ENCODE measurements around the gene ZCCHC17. TPM values are rescaled to one million over a fixed set of nuclear protein-coding genes. Genes with fewer than 3 reads are reported as not detected.

ZCCHC17 gene
- total and polyA plus RNA-seq, 4 experiments from 2014 or later = 20.2 to 44.5 (median 32.7) TPM

DNA sequence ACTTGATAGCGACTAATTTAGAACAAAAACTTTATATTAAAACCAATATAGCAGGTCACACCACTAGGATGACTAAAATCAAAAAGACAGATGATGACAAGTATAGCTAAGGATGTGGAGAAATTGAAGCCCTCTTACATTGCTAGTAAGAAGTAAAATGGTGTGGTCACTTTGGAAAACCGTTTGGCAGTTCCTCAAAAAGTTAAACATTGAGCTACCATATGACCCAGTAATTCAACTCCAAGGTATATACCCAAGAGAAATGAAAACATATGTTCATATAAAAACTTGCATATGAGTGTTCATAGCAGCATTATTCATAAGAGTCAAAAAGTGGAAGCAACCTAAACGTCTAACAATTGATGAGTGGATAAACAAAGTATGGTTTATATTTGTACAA, 103.1 kb downstream of the ZCCHC17 start:
- Mint-ChIP-seq H3K4me1 (peaks cover 0 to 6% (median 3%) of the 10 kb centered on the region in 4 donors), H3K36me3 (no peaks in the 10 kb centered on the region), H3K9me3 (peaks cover 0 to under 1% (median 0%) of the 10 kb centered on the region in 8 donors), H3K27me3 (peaks cover 8% of the 10 kb centered on the region in 2 donors), H3K4me3 (no peak overlapping the region), H3K27ac (no peak overlapping the region)
- ChIA-PET POLR2A (ENCODE audit: partially characterized antibody) (no interaction called here), CTCF (ENCODE audit: partially characterized antibody) (no interaction called here)
- Histone ChIP-seq H3K4me3 (ENCODE audit: low read length in 2 of 2) (no peak overlapping the region), H3K27me3 (ENCODE audit: insufficient read depth, low read length) (no peaks in the 10 kb centered on the region), H3K4me1 (ENCODE audit: insufficient read depth, low read length) (peaks cover 2% of the 10 kb centered on the region), H3K9me3 (ENCODE audit: control insufficient read depth in 1 of 2, low read length in 2 of 2) (no peaks in the 10 kb centered on the region), H3K36me3 (ENCODE audit: insufficient read depth, low read length) (no peaks in the 10 kb centered on the region), H3K27ac (ENCODE audit: low read depth, low read length) (no peak overlapping the region)
- intact Hi-C loops (cut with micrococcal nuclease) = no loop called here
- no peak for DNase-seq

GRCh38 chr1:31400393-31400792, 103.6 kb downstream of the ZCCHC17 start:
- no peaks in the 10 kb centered on the region for H3K9me3 ChIP-seq (ENCODE audit: control insufficient read depth in 1 of 2, low read length in 2 of 2)
- DNase-seq = no peak
- H3K4me1 ChIP-seq (ENCODE audit: insufficient read depth, low read length) = no peaks in the 10 kb centered on the region
- peaks cover 8 to 9% of the 10 kb centered on the region in 2 donors for H3K27me3 Mint-ChIP-seq
- peaks cover 0 to 2% (median 0%) of the 10 kb centered on the region in 8 donors for H3K9me3 Mint-ChIP-seq
- no peaks in the 10 kb centered on the region for H3K27me3 ChIP-seq (ENCODE audit: insufficient read depth, low read length)
- intact Hi-C loops (cut with micrococcal nuclease) = no loop called here
- H3K36me3 ChIP-seq (ENCODE audit: insufficient read depth, low read length) = no peaks in the 10 kb centered on the region
- no peak overlapping the region for H3K4me3 ChIP-seq (ENCODE audit: low read length in 2 of 2)
- no peaks in the 10 kb centered on the region for H3K36me3 Mint-ChIP-seq
- no peak overlapping the region for H3K27ac Mint-ChIP-seq
- no peak overlapping the region for H3K4me3 Mint-ChIP-seq
- POLR2A ChIA-PET (ENCODE audit: partially characterized antibody) = no interaction called here
- CTCF ChIA-PET (ENCODE audit: partially characterized antibody) = no interaction called here
- H3K4me1 Mint-ChIP-seq = peaks cover 0 to 2% (median under 1%) of the 10 kb centered on the region in 4 donors
- H3K27ac ChIP-seq (ENCODE audit: low read depth, low read length) = no peak overlapping the region

GRCh38 chr1:31401241-31401640, 104.4 kb downstream of the ZCCHC17 start:
- ChIA-PET POLR2A (ENCODE audit: partially characterized antibody) (no interaction called here), CTCF (ENCODE audit: partially characterized antibody) (no interaction called here)
- peaks cover 0 to 2% (median 0%) of the 10 kb centered on the region in 4 donors for H3K4me1 Mint-ChIP-seq
- Histone ChIP-seq H3K4me3 (ENCODE audit: low read length in 2 of 2) (no peak overlapping the region), H3K27ac (ENCODE audit: low read depth, low read length) (no peak overlapping the region), H3K36me3 (ENCODE audit: insufficient read depth, low read length) (no peaks in the 10 kb centered on the region), H3K4me1 (ENCODE audit: insufficient read depth, low read length) (no peaks in the 10 kb centered on the region), H3K9me3 (ENCODE audit: control insufficient read depth in 1 of 2, low read length in 2 of 2) (no peaks in the 10 kb centered on the region), H3K27me3 (ENCODE audit: insufficient read depth, low read length) (no peaks in the 10 kb centered on the region)
- no peaks in the 10 kb centered on the region for H3K36me3 Mint-ChIP-seq
- intact Hi-C loops (cut with micrococcal nuclease) = no loop called here
- H3K4me3 Mint-ChIP-seq = no peak overlapping the region
- H3K9me3 Mint-ChIP-seq = peaks cover 0 to 2% (median 0%) of the 10 kb centered on the region in 8 donors
- DNase-seq = no peak
- no peak overlapping the region for H3K27ac Mint-ChIP-seq
- peaks cover 8 to 9% of the 10 kb centered on the region in 2 donors for H3K27me3 Mint-ChIP-seq

- no peaks in the 10 kb centered on the region for H3K4me1 Mint-ChIP-seq
Observed at GRCh38 chr1:31405578-31406245, 108.9 kb downstream of the ZCCHC17 start.

GRCh38 chr1:31407029-31407626, 110.3 kb downstream of the ZCCHC17 start:
- ChIA-PET POLR2A (ENCODE audit: partially characterized antibody) (no interaction called here), CTCF (ENCODE audit: partially characterized antibody) (no interaction called here)
- H3K4me1 ChIP-seq (ENCODE audit: insufficient read depth, low read length) = no peaks in the 10 kb centered on the region

More at GRCh38 chr1:31405578-31406245, 108.9 kb downstream of the ZCCHC17 start:
- intact Hi-C loops (cut with micrococcal nuclease) = no loop called here
- Mint-ChIP-seq H3K27me3 (peaks cover 18 to 20% of the 10 kb centered on the region in 2 donors), H3K36me3 (no peaks in the 10 kb centered on the region), H3K4me3 (no peak overlapping the region), H3K9me3 (peaks cover 0 to 2% (median 0%) of the 10 kb centered on the region in 8 donors), H3K27ac (peak overlapping the region in 1 of 7 donors; percentile 41)
- Histone ChIP-seq H3K4me1 (ENCODE audit: insufficient read depth, low read length) (no peaks in the 10 kb centered on the region), H3K4me3 (ENCODE audit: low read length in 2 of 2) (no peak overlapping the region), H3K9me3 (ENCODE audit: control insufficient read depth in 1 of 2, low read length in 2 of 2) (no peaks in the 10 kb centered on the region), H3K27me3 (ENCODE audit: insufficient read depth, low read length) (peaks cover 6% of the 10 kb centered on the region), H3K27ac (ENCODE audit: low read depth, low read length) (no peak overlapping the region), H3K36me3 (ENCODE audit: insufficient read depth, low read length) (no peaks in the 10 kb centered on the region)
- no peak for DNase-seq
- POLR2A ChIA-PET (ENCODE audit: partially characterized antibody) = no interaction called here
- CTCF ChIA-PET (ENCODE audit: partially characterized antibody) = interaction anchor here (1.7 kb wide), 1 partner anchor 11 kb away, joined by 7 read pairs; no protein-coding TSS in a partner anchor

DNA sequence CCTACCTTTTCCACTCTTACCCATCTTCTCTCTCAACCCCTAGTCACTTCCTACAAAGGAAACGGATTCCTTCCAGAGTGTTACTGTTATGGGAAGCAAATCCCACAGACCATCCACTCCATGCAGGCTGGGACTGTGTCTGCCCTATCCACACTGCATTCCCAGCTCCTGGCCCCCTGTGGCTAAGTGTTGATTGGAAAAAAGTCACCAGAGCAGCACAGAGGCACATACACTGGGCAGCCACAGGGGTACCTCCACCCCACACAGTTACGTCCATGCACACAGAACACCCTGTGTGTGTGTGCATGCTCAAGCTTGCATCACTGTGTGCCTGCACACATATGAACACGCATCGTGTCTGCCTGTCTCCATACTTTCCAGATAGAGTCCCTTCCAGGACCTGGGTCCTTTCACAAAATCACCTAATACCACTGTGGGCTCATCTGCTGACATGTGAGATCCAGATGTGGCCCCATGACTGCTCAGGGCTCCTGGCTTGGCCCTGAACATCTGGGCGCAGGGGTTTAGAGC, 112.0 kb downstream of the ZCCHC17 start:
- H3K9me3 Mint-ChIP-seq = peaks cover 0 to 5% (median 0%) of the 10 kb centered on the region in 8 donors
- DNase-seq = no peak
- Histone ChIP-seq H3K4me3 (ENCODE audit: low read length in 2 of 2) (no peak overlapping the region), H3K4me1 (ENCODE audit: insufficient read depth, low read length) (peaks cover 10% of the 10 kb centered on the region), H3K36me3 (ENCODE audit: insufficient read depth, low read length) (no peaks in the 10 kb centered on the region), H3K27ac (ENCODE audit: low read depth, low read length) (no peak overlapping the region), H3K27me3 (ENCODE audit: insufficient read depth, low read length) (peaks cover 21% of the 10 kb centered on the region), H3K9me3 (ENCODE audit: control insufficient read depth in 1 of 2, low read length in 2 of 2) (no peaks in the 10 kb centered on the region)
- H3K4me3 Mint-ChIP-seq = no peak overlapping the region
- H3K27me3 Mint-ChIP-seq = peaks cover 22 to 41% of the 10 kb centered on the region in 2 donors
- CTCF ChIA-PET (ENCODE audit: partially characterized antibody) = interaction anchor here (1.0 kb wide), 1 partner anchor 13 kb away, joined by 3 read pairs; no protein-coding TSS in a partner anchor
- POLR2A ChIA-PET (ENCODE audit: partially characterized antibody) = no interaction called here
- H3K36me3 Mint-ChIP-seq = no peaks in the 10 kb centered on the region
- intact Hi-C loops (cut with micrococcal nuclease) = no loop called here
- peaks cover 4 to 11% (median 5%) of the 10 kb centered on the region in 4 donors for H3K4me1 Mint-ChIP-seq
- no peak overlapping the region for H3K27ac Mint-ChIP-seq

More at GRCh38 chr1:31407029-31407626, 110.3 kb downstream of the ZCCHC17 start:
- Histone ChIP-seq H3K9me3 (ENCODE audit: control insufficient read depth in 1 of 2, low read length in 2 of 2) (no peaks in the 10 kb centered on the region), H3K27me3 (ENCODE audit: insufficient read depth, low read length) (peaks cover 14% of the 10 kb centered on the region), H3K27ac (ENCODE audit: low read depth, low read length) (no peak overlapping the region), H3K4me3 (ENCODE audit: low read length in 2 of 2) (no peak overlapping the region), H3K36me3 (ENCODE audit: insufficient read depth, low read length) (no peaks in the 10 kb centered on the region)
- intact Hi-C loops (cut with micrococcal nuclease) = no loop called here
- no peak overlapping the region for H3K4me3 Mint-ChIP-seq
- H3K36me3 Mint-ChIP-seq = no peaks in the 10 kb centered on the region
- no peak overlapping the region for H3K27ac Mint-ChIP-seq
- peaks cover 24 to 32% of the 10 kb centered on the region in 2 donors for H3K27me3 Mint-ChIP-seq
- peaks cover 0 to 2% (median 0%) of the 10 kb centered on the region in 8 donors for H3K9me3 Mint-ChIP-seq
- no peak for DNase-seq
- peaks cover 0 to under 1% (median 0%) of the 10 kb centered on the region in 4 donors for H3K4me1 Mint-ChIP-seq
